ENCODE data around the gene PEX14. TPM values are rescaled to one million over a fixed set of nuclear protein-coding genes. Genes with fewer than 3 reads are reported as not detected.

The PEX14 gene
- total and polyA plus RNA-seq, 2 donors (not counting 3 experiments of a cell fraction or from before 2014, with no cell fraction given), result 19.5 to 26.5 TPM

DNA sequence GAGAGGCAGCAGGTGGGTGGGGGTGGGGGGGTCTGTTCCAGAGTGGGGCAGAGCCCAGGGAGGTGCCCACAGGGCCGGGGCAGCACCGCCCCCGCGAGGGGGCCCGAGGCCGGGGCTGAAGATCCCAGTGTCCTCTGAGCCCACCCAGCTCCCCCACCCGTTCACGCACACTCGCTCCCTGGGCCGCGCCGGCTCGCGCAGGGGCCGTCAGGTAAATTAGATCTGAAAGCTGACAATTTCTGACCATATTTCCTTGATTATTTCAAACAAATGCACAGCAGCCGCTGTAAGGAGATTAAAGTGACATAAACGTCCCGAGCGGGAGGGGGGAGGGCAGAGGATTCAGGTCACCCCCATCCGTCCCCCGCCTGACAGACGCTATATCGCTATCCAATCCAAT is 203.7 kb downstream of the PEX14 start:
- H2AFZ ChIP-seq (ENCODE audit: low read depth, low read length), result no peak overlapping the region
- dilution Hi-C loops (cut with MboI; ENCODE audit: extremely low pct_ligation_motif_present, low sequenced_read_pairs) (no loop called here), intact Hi-C loops (cut with micrococcal nuclease) (no loop called here)
- H4K20me1 ChIP-seq (replicated peaks; ENCODE audit: control insufficient read depth, extremely low read depth, insufficient read depth, low read length), result no peaks in the 10 kb centered on the region
- H3K36me3 ChIP-seq (ENCODE audit: control insufficient read depth in 2 of 2, extremely low read depth in 1 of 2, insufficient read depth in 2 of 2, low read length in 2 of 2), result no peaks in the 10 kb centered on the region
- no peaks in the 10 kb centered on the region for H3K9me1 ChIP-seq (replicated peaks; ENCODE audit: control insufficient read depth, extremely low read depth, insufficient read depth, low read length)
- H3K27me3 ChIP-seq (ENCODE audit: control insufficient read depth in 2 of 2, insufficient read depth in 2 of 2, low read length in 2 of 2), result peaks cover 0 to 2% of the 10 kb centered on the region in 2 experiments
- CTCF ChIA-PET, result interaction anchor here (0.6 kb wide), 1 partner anchor 20 kb away, joined by 3 read pairs; no protein-coding TSS in a partner anchor
- H3K4me2 ChIP-seq (ENCODE audit: insufficient read depth, low read length), result no peak overlapping the region
- FAIRE-seq (no peak), DNase-seq (ENCODE audit: low read depth, low spot score) (no peak)
- POLR2A ChIA-PET, result no interaction called here
- H3K27ac ChIP-seq (ENCODE audit: insufficient read depth, low read depth, low read length), result no peak overlapping the region
- TF ChIP-seq GATA2 (IDR thresholded peaks at IDR 0.05; ENCODE audit: insufficient read depth, insufficient read length, low read depth, low read length) (no peak), POLR2AphosphoS5 (IDR thresholded peaks at IDR 0.05; ENCODE audit: insufficient read depth, low read depth, low read length) (no peak), POLR2A (IDR thresholded peaks at IDR 0.05; ENCODE audit: low read depth, low read length) (no peak), MAX (IDR thresholded peaks at IDR 0.05; ENCODE audit: insufficient read depth, insufficient read length) (no peak), EZH2 (IDR thresholded peaks at IDR 0.05; ENCODE audit: borderline replicate concordance, low read depth, low read length, severe bottlenecking) (no peak), FOS (IDR thresholded peaks at IDR 0.05; ENCODE audit: borderline replicate concordance, insufficient read depth, low read length) (no peak), CTCF (IDR thresholded peaks at IDR 0.05; ENCODE audit: extremely low read depth in 1 of 2, insufficient read depth in 1 of 2, low read depth in 1 of 2, low read length in 2 of 2) (no peak), MYC (IDR thresholded peaks at IDR 0.05; ENCODE audit: low read depth, low read length) (no peak), JUN (IDR thresholded peaks at IDR 0.05; ENCODE audit: borderline replicate concordance, insufficient read depth, insufficient read length, low read depth) (no peak)
- no peak overlapping the region for H3K4me3 ChIP-seq (replicated peaks in 1 of 3; ENCODE audit: insufficient read depth in 1 of 3, low read depth in 1 of 3, low read length in 3 of 3)
- no peaks in the 10 kb centered on the region for H3K79me2 ChIP-seq (ENCODE audit: control insufficient read depth, insufficient read depth, low read length)
- no peak overlapping the region for H3K9ac ChIP-seq (replicated peaks; ENCODE audit: extremely low read depth, insufficient read depth, low read length)
- no TSS peak for BruUV-seq (replicated peaks)
- no peaks in the 10 kb centered on the region for H3K4me1 ChIP-seq (ENCODE audit: control insufficient read depth, extremely low read depth, insufficient read depth, low read length)
- H3K9me3 ChIP-seq (replicated peaks; ENCODE audit: control insufficient read depth, insufficient read depth, low read length), result no peaks in the 10 kb centered on the region

Data from endothelial cell of umbilical vein (primary cell).